Mesodermal cell (in vitro differentiated cells): Measurements from ENCODE around the gene SUGP1.

Source experiments
- H3K27ac ChIP-seq: 2 replicates; pipeline ENCODE4 v1.7.0; 2013; ENCODE audit warnings: mild to moderate bottlenecking, low read depth, low read length, moderate library complexity; ENCODE audit not compliant: severe bottlenecking
- H3K36me3 ChIP-seq: 2 replicates; pipeline ENCODE4 v1.7.1; 2013; ENCODE audit warnings: mild to moderate bottlenecking, low read length, moderate library complexity; ENCODE audit not compliant: control insufficient read depth, insufficient read depth
- H3K4me1 ChIP-seq: one replicate; pipeline ENCODE4 v1.7.1; 2013; ENCODE audit warnings: mild to moderate bottlenecking, low read length; ENCODE audit not compliant: insufficient read depth, control insufficient read depth, poor library complexity, severe bottlenecking
- H3K4me3 ChIP-seq: 2 replicates; pipeline ENCODE4 v1.7.0; 2013; ENCODE audit warnings: low read length, control low read depth, mild to moderate bottlenecking; ENCODE audit not compliant: insufficient read depth, poor library complexity, severe bottlenecking; ENCODE audit errors: extremely low read depth
- H3K9me3 ChIP-seq: 2 replicates; pipeline ENCODE4 v1.7.1; 2013; ENCODE audit warnings: mild to moderate bottlenecking, low read length, moderate library complexity; ENCODE audit not compliant: control insufficient read depth
- WGBS, 2 experiments: methylation state at CpG; one replicate each; pipeline ENCODE4 v1.1.5; 2013; ENCODE audit warnings: missing lambda C conversion rate in 2 of 2; ENCODE audit not compliant: insufficient coverage in 2 of 2; 5-methylcytosine and 5-hydroxymethylcytosine counted together

Gene SUGP1

GRCh38 chr19:19274716-19275565, 45.4 kb downstream of the SUGP1 start:
- no peak overlapping the region for H3K27ac ChIP-seq
- no peaks in the 10 kb centered on the region for H3K9me3 ChIP-seq
- H3K4me3 ChIP-seq, result no peak overlapping the region
- WGBS, 2 experiments, result 91 to 94% methylated on average over 7 to 9 of the region's 9 CpGs
- H3K4me1 ChIP-seq, result peaks cover 16% of the 10 kb centered on the region
- peaks cover 44% of the 10 kb centered on the region for H3K36me3 ChIP-seq

GRCh38 chr19:19274146-19274545, 46.2 kb downstream of the SUGP1 start:
- H3K9me3 ChIP-seq, result no peaks in the 10 kb centered on the region
- 85 to 100% methylated on average over 5 to 7 of the region's 8 CpGs for WGBS, 2 experiments
- no peak overlapping the region for H3K27ac ChIP-seq
- peaks cover 16% of the 10 kb centered on the region for H3K4me1 ChIP-seq
- H3K4me3 ChIP-seq, result no peak overlapping the region
- H3K36me3 ChIP-seq, result peaks cover 36% of the 10 kb centered on the region

- Histone ChIP-seq H3K4me3 (peak overlapping the region; percentile 41), H3K36me3 (peaks cover 17% of the 10 kb centered on the region), H3K4me1 (peaks cover 14% of the 10 kb centered on the region), H3K9me3 (no peaks in the 10 kb centered on the region), H3K27ac (no peak overlapping the region)
- WGBS, 2 experiments, result 96 to 97% methylated on average over 7 of the region's 8 CpGs
Observed at GRCh38 chr19:19271828-19272599, 48.3 kb downstream of the SUGP1 start.

- H3K36me3 ChIP-seq, result peaks cover 7% of the 10 kb centered on the region
- H3K4me3 ChIP-seq, result no peak overlapping the region
- H3K4me1 ChIP-seq, result peaks cover 7% of the 10 kb centered on the region
- no peaks in the 10 kb centered on the region for H3K9me3 ChIP-seq
- WGBS, 2 experiments, result 88 to 98% methylated on average over 4 to 6 of the region's 8 CpGs
- H3K27ac ChIP-seq, result no peak overlapping the region
Observed at GRCh38 chr19:19270749-19271571, 49.3 kb downstream of the SUGP1 start.

- Histone ChIP-seq H3K4me3 (no peak overlapping the region), H3K4me1 (peaks cover 4% of the 10 kb centered on the region), H3K36me3 (peaks cover 3% of the 10 kb centered on the region), H3K27ac (no peak overlapping the region), H3K9me3 (no peaks in the 10 kb centered on the region)
- 84 to 90% methylated on average over 11 to 16 of the region's 18 CpGs for WGBS, 2 experiments
Observed at GRCh38 chr19:19269952-19270694, 50.2 kb downstream of the SUGP1 start.

GRCh38 chr19:19268453-19269385, 51.6 kb downstream of the SUGP1 start:
- no peaks in the 10 kb centered on the region for H3K36me3 ChIP-seq
- WGBS, 2 experiments, result 90 to 94% methylated on average over 10 of the region's 10 CpGs
- H3K4me3 ChIP-seq, result no peak overlapping the region
- peaks cover 4% of the 10 kb centered on the region for H3K4me1 ChIP-seq
- no peaks in the 10 kb centered on the region for H3K9me3 ChIP-seq
- no peak overlapping the region for H3K27ac ChIP-seq

GRCh38 chr19:19267305-19267704, 53.0 kb downstream of the SUGP1 start:
- H3K9me3 ChIP-seq, result no peaks in the 10 kb centered on the region
- H3K36me3 ChIP-seq, result no peaks in the 10 kb centered on the region
- H3K4me1 ChIP-seq, result peaks cover 4% of the 10 kb centered on the region
- H3K4me3 ChIP-seq, result no peak overlapping the region
- no peak overlapping the region for H3K27ac ChIP-seq
- 100% methylated on average over 1 of the region's 3 CpGs for WGBS, 2 experiments

GRCh38 chr19:19263886-19264487, 56.3 kb downstream of the SUGP1 start:
- WGBS, 2 experiments, result 97% methylated on average over 6 of the region's 7 CpGs
- peaks cover 7% of the 10 kb centered on the region for H3K4me1 ChIP-seq
- H3K4me3 ChIP-seq, result no peak overlapping the region
- H3K27ac ChIP-seq, result no peak overlapping the region
- no peaks in the 10 kb centered on the region for H3K9me3 ChIP-seq
- H3K36me3 ChIP-seq, result no peaks in the 10 kb centered on the region
